NCI-H2227 treated with DMSO at 0.1 percent for 48 hours (cell line): ENCODE results near the gene SH2D7.

Experiments
- DNase-seq: peaks from one replicate; lab custom pipeline; 2025; lab: John Stamatoyannopoulos, UW

SH2D7 gene

GRCh38 chr15:78092261-78093041 lies at the start of gene SH2D7:
Gene SH2D7 (plus strand): TSS chr15:78092561. CDS start chr15:78092585, 24 bp downstream.
- no peak for DNase-seq

DNA sequence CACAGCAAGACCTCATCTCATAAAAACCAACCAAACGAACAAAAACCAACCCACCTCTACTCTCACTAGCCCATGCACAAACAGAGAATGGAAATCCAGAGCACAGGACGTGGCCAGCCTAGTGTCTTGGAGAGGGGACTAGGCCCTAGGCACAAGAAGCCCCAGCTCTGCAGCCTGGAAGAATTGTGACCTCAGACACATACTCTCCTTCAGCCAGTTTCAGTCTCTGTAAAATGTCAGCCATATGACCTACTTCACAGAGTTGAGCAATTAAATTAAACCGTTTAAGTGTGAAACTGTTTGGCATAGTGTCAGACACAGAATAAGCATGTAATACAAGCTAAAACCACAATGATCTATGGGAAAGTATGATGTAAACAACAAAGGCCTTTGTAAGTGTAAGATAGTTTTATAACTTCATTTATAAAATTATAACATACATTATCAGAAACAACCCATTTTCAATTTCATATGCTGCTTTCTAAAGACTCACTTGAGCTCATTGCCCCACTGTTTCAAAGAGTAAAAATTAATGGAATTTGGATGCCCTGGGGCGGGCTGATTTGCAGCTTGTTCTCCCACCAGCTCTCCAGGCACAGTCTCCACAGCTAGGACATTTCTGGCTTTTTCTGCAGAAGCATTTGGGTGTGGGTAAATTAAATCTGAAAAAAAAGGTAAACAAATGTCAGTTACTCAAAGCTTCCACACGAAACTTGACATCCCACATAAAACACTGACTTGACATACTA lies 47.8 kb upstream of the SH2D7 start:
- DNase-seq, result no peak

DNA sequence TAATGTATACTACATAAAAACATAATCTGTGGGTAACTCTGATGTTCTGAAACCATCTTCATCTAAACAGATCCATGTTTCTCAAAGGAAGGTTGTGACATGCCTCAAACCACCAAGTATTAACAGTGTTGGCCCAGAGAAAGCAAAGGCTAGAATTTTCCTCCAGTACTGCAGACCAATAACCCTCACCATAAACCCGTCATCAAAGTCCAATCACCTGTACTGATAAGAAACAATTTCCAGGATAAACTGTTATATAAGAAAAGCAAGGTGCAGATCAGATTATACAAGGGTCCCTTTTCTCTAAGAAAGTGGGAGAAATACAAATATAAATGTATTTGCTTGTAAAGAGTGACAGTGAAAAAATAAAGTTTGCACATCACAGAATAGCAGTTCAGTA lies 47.2 kb upstream of the SH2D7 start:
- DNase-seq, result no peak

DNA sequence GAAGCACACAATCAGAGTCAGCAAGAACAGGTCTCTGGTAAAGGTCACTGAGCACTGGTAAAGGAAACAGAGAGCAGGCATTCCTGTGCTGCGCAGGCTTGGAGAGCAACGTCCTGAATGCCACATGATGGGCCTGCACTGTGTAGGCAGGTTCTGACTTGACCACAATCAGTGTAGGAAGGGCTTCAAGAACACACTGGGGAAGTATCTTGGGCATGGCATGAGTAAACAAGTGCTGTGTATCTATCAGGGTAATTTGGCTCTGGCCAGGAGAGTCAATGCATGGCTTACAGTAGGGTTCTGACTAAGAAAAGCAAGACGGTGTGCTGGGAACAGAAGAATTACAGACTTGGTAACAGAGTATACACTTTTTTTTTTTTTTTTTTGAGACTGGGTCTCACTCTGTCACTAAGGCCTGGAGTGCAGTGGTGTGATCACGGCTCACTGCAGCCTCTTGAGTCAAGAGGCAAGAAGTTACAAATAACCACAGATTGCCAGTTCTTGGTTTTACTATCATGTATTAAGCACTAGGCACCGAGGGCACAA lies 45.5 kb upstream of the SH2D7 start:
- DNase-seq, result no peak

GRCh38 chr15:78047761-78048627 lies 44.4 kb upstream of the SH2D7 start:
- no peak for DNase-seq

- DNase-seq, result no peak
Measured at GRCh38 chr15:78048628-78048920, 43.8 kb upstream of the SH2D7 start.

DNA sequence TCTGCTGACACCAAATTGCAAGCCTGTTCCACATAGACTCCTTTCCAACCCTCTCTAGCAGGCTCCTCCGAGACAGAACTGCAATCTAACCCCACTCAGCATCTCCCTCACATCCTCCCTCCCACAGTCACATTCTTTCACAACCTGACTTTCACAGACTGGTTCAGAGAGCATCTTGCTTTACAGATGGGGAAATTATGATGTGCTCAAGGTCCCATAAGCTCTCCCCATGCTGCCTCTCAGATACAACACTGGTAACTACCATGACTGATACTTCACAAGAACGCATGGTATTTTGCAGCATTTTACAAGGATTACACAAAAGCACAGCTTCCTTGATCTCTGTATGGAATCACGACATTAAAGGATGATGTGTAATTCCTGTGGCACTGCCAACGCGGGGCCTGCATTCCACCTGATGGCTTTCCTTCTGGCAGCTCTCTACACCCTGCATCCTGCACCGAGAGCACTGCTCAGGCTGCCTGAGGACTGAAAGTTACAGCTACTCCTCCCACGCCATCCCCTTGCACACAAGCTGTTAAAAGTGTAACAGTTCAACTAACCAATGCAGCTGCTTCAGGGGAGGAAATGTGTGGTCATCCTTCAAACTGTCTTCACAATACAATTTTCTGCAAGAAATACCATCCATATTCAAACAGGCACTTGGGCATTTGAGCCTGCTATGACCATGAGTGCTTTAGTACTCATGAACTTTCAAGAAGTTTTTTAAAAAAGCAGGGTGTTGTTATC lies 42.5 kb upstream of the SH2D7 start:
- no peak for DNase-seq

DNA sequence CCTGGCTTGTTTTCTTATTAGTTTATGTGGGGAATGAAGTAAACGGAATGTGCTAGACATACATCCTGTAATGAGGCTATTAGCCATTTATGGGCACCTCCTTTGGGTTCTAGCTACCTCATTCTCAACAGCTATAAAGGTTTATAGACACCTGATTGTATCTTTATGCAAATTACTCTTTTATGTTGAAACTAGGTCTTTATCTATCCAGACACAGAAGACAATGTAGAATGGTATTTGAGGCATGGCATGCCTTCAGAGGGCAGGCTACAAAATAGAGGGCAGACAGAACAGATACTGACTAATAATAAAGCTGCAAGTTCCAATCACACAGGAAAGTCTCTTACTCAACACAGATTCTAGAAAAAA lies 41.9 kb upstream of the SH2D7 start:
- DNase-seq, result no peak

DNA sequence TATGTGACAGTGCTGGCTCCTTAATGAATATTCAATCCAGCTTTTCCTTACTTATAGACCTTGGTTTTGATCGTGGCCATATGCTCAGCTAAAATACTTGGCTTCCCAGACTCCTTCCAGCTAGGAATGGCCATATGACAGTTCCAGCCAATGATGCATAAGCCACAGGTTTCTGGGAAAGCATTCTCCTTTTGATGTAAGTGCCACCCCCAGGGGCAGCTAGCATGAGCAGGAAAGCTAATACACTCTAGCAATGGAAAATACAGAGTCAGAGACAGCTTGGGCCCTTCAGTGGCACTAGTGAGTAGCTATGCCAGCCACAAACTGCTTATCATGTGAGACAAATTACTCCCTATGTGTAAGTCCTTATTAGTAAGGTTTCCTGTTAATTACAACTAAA lies 41.5 kb upstream of the SH2D7 start:
- DNase-seq, result no peak

DNA sequence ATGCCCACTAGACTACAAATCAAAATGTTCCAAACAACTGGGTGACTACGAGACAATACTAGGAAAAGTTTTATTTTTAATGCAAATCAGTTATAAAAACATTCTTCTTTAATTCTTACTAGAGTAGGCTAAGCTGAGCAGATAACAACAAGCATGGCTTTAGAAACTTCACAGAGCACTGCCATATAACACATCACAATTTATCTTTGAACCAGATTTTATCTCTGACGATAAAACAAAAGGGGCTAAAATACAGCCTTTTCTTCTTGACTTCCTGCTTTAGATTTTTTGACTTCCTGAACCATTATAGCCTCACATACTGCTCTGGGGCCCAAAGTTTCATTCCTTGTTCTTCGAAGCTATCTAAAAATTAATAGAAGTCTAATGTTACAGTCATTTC lies 40.8 kb upstream of the SH2D7 start:
- no peak for DNase-seq

GRCh38 chr15:78052001-78052401 lies 40.4 kb upstream of the SH2D7 start:
- no peak for DNase-seq

DNA sequence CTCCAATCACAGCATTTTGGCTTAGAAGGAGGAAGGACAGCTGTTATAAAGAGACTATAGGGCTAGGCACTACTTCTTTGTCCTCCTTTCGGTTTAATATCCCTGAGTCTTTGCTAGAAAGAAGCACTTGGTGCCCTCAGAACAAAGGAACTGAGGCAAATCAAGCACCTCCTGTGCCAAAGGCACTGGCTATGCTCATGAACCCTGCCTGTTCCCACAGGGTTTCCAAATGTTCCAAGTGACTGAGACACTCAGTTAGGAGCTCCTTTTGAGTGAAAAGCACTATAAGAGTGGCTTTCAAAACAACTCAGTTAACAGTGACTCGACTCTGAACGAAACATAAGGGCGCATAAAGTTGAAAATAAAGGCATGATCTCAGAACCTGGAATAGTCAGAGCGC lies 39.8 kb upstream of the SH2D7 start:
- no peak for DNase-seq

DNA sequence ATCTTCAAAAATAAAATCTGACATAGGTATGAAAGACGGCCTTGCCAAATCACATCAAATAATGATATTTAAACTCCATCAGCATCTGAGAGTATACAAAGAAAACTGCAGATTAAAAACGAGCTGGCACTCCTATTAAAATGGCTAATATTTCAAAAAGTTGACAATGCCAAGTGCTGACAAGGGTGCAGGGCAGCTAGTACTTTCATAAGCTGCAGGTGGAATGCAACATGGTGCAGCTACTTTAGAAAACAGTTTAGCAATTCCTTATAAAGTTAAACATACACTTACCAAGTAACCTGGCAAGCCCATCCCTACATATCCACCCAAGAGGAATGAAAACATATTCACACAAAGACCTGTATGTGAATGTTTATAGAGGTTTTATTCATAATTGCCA lies 37.8 kb upstream of the SH2D7 start:
- no peak for DNase-seq

- DNase-seq, result no peak
Measured at GRCh38 chr15:78054966-78055365, 37.4 kb upstream of the SH2D7 start.

GRCh38 chr15:78055919-78056713 lies 36.2 kb upstream of the SH2D7 start:
- no peak for DNase-seq

- DNase-seq, result no peak
Measured at GRCh38 chr15:78056714-78057269, 35.6 kb upstream of the SH2D7 start.

DNA sequence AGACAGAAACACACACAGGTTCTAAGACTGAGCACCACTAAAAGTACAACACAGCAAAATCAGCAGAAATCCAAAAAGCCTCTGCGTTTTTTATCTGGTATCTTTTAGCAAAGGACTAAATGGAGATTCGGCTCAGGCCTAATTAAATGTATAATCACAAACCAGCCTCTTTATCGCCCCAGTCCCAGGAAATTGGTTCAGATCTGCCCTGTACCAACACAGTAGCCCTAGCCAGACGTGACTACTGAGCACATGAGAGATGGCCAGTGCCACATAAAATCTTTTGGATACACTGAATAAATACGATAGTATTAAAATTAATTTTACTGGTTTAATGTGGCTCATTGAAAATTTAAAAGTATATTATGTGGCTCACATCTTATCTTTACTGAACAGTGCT lies 34.6 kb upstream of the SH2D7 start:
- DNase-seq, result no peak

GRCh38 chr15:78058401-78058935 lies 33.9 kb upstream of the SH2D7 start:
- DNase-seq, result no peak

DNA sequence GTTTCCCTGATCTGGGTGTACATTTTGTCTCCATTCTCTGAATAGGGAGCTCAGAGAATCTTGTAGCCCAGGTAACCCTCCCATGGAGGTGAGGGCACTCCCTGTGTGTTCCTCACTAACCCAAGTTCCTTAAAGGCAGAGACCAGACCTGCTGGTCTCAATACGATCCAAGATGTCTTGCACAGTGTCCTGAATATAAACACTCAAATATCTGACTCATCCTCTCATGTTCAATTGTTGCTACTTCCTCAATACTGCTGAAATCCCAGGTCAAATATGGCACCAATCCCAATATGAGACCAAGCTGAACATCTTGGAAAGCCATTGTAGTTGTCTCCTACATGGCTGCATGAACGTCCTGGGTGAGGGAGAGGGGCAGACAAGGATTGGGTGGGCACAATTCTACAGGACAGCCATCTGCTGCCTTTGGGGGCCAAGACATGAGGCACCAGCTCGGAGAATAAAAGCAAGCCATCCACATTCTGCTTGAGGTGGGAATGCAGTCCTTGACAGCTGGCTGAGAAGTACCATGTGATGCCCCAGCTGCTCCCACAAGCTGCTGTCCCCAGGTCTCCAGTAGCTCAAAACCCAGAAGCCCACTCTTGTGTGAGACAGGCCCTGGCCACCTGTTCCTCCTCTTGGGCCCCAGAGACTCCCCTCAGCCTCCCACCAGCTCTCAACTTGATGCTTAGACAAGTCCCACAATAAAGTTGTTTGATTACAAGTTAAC lies 33.1 kb upstream of the SH2D7 start:
- DNase-seq, result no peak

- no peak for DNase-seq
Measured at GRCh38 chr15:78060232-78060631, 32.1 kb upstream of the SH2D7 start.
